ENCODE measurements around the gene UCP2.

- TF ChIP-seq TBL1XR1 (IDR thresholded peaks at IDR 0.05; ENCODE audit: low read depth, low read length) (no peak), SRF (IDR thresholded peaks at IDR 0.05; ENCODE audit: low read depth in 2 of 2, low read length in 2 of 2) (no peak), EP300 (IDR thresholded peaks at IDR 0.05; ENCODE audit: borderline replicate concordance in 1 of 2, control insufficient read depth in 1 of 2, low read depth in 2 of 2, low read length in 2 of 2) (no peak), EZH2 (IDR thresholded peaks at IDR 0.05; ENCODE audit: borderline replicate concordance, control insufficient read depth, low read depth, low read length) (no peak), TAF1 (IDR thresholded peaks at IDR 0.05; ENCODE audit: borderline replicate concordance, low read depth, low read length) (no peak), POLR2A (IDR thresholded peaks at IDR 0.05; ENCODE audit: low read depth, low read length) (0 out of 2 replicates have a peak, but pooled peaks have one; percentile 42), CTCF (IDR thresholded peaks at IDR 0.05 in 2 of 3, conservative IDR thresholded peaks at IDR 0.05 in 1 of 3; ENCODE audit: control insufficient read depth in 2 of 3, extremely low read depth in 1 of 3, insufficient read depth in 1 of 3, low read depth in 3 of 3, low read length in 3 of 3) (no peak), ZBTB4 (CRISPR knock-in tag; IDR thresholded peaks at IDR 0.05) (no peak), ZNF592 (IDR thresholded peaks at IDR 0.05) (no peak)
Measured at GRCh38 chr11:73977856-73978519, 4.7 kb downstream of the UCP2 start.

All from GM12878 (cell line).